ENCODE data around the gene KLHL25. TPM values are rescaled to one million over a fixed set of nuclear protein-coding genes. Genes with fewer than 3 reads are reported as not detected.

Gene KLHL25
- total RNA-seq, 1 donor from 2014 or later: 4.0 TPM

DNA sequence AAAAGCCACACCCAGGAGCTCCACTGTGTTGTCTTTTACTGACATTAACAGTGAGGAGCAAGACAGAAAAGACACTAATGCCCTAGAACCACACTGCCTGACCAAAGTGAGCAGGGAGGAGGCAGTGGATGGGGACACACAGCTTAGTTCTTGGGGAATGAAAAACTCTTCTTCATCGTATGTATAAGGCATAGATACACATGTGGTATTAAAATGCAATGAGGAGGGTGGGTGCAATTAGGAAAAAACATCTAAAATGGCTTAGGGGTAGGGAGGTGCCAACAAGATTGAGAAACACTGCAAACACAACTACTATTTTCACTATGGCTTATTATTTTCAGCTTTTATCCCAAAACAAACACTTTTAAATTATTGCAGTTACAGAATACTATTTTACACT is 15.5 kb downstream of the KLHL25 start:
- DNase-seq: no peak
- TF ChIP-seq, protein P1, sequence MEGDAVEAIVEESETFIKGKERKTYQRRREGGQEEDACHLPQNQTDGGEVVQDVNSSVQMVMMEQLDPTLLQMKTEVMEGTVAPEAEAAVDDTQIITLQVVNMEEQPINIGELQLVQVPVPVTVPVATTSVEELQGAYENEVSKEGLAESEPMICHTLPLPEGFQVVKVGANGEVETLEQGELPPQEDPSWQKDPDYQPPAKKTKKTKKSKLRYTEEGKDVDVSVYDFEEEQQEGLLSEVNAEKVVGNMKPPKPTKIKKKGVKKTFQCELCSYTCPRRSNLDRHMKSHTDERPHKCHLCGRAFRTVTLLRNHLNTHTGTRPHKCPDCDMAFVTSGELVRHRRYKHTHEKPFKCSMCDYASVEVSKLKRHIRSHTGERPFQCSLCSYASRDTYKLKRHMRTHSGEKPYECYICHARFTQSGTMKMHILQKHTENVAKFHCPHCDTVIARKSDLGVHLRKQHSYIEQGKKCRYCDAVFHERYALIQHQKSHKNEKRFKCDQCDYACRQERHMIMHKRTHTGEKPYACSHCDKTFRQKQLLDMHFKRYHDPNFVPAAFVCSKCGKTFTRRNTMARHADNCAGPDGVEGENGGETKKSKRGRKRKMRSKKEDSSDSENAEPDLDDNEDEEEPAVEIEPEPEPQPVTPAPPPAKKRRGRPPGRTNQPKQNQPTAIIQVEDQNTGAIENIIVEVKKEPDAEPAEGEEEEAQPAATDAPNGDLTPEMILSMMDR (IDR thresholded peaks at IDR 0.05; ENCODE audit: borderline replicate concordance): no peak
- Histone ChIP-seq H3K4me1 (peaks cover 45% of the 10 kb centered on the region), H3K4me3 (no peak overlapping the region), H3K27ac (replicated peaks) (no peak overlapping the region), H3K9me3 (replicated peaks) (no peaks in the 10 kb centered on the region), H3K36me3 (no peaks in the 10 kb centered on the region), H3K27me3 (ENCODE audit: low read depth) (no peaks in the 10 kb centered on the region)
- intact Hi-C loops (cut with micrococcal nuclease): no loop called here

DNA sequence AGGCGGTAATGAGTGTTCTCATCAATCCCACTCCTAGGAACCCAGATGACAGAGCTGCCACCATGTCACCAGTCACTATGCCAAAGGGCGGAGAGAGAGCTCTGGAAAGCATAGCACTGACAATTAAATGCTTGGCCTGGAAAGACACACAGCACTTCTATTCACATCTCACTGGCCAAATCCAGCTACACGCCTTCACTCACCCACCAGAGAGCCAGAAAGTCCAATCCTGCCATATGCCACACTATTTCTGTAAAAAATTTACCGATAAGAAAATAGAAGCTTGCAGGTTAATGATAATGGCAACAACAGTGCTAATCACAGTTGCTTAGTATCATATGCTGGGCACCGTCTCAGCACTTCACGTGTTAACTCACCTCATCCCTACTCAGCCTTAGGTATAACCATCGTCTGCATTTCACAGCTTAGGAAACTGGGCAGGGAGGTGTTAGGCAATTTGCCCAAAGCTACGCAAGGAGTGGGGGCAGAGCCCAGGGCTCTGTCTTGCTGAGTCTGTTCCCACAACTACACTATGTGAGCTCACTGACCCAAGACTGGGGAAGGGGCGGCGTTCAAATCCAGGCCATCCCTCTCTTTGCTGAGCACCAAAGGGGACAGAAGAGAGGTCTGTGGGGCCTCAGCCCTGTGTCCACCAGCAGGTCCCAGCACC is 16.5 kb downstream of the KLHL25 start:
- peak overlapping the region; percentile 73 for H3K27ac ChIP-seq (replicated peaks)
- DNase-seq: no peak
- no peaks in the 10 kb centered on the region for H3K9me3 ChIP-seq (replicated peaks)
- intact Hi-C loops (cut with micrococcal nuclease): no loop called here
- no peak overlapping the region for H3K4me3 ChIP-seq
- TF ChIP-seq, protein P1 (IDR thresholded peaks at IDR 0.05; ENCODE audit: borderline replicate concordance): no peak
- peaks cover 46% of the 10 kb centered on the region for H3K4me1 ChIP-seq
- H3K36me3 ChIP-seq: no peaks in the 10 kb centered on the region
- H3K27me3 ChIP-seq (ENCODE audit: low read depth): no peaks in the 10 kb centered on the region

DNA sequence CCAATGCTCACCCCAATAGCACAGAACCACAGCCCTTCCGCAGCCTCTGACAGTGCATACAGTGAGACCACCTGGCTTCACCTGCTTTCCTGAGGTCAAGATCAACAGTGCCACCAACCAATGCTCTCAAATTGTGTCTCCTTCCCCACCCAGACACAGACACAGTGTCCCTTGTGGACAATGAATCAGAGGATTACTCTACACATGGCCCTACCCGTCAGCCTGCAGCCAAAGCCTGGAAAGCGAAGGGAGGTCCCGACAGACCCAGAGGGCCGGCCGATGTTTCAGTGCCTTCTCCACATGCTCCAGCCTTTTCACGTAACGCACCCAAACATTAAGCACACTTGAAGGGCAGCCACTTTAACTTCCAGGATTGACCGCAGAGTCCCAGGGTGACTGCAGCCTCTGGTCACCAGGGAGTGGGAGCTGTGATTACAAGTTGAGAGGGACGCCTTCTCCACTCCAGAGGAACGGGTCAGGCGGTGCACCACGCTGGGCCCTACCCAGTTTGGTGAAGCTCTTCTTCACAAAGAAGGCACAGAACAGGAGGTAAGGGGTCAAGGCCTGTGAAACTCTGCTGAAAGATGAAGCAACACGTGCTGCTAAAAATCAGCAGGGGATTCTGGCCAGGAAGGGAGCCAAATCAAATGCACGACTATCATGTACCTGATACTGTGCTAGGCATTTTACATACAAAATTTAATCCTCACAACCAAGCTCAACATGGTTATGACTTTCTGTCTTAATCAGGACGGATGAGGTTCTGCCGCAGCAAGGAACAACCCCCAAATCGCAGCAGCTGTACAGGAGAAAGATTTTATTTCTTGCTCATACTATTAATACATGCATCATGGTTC is 17.2 kb downstream of the KLHL25 start:
- Histone ChIP-seq H3K4me3 (no peak overlapping the region), H3K9me3 (replicated peaks) (no peaks in the 10 kb centered on the region), H3K27ac (replicated peaks) (peak overlapping the region; percentile 73), H3K36me3 (no peaks in the 10 kb centered on the region), H3K27me3 (ENCODE audit: low read depth) (no peaks in the 10 kb centered on the region), H3K4me1 (peaks cover 54% of the 10 kb centered on the region)
- DNase-seq: no peak
- TF ChIP-seq, protein P1 (IDR thresholded peaks at IDR 0.05; ENCODE audit: borderline replicate concordance): no peak
- intact Hi-C loops (cut with micrococcal nuclease): no loop called here

DNA sequence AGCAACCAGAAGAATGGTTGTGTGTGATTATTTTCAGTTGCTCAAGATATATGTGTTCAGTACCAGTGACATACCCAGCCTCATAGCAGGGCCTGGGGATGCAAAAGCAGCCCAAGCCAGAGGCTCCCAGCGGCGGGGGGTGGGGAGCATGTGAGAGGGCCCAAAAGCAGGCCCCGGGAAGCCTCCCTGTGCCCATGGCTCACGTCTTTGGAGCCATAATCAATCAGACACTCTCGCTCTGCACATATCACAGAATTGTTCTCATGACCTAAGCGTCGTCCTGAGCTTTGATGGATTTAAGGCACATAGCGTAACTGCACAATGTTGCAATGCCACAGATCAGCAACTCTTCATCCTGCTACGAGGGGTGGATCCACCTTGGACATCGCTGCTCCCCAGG is 20.8 kb downstream of the KLHL25 start:
- Histone ChIP-seq H3K36me3 (peaks cover under 1% of the 10 kb centered on the region), H3K27me3 (ENCODE audit: low read depth) (no peaks in the 10 kb centered on the region), H3K4me3 (no peak overlapping the region), H3K4me1 (peaks cover 49% of the 10 kb centered on the region), H3K27ac (replicated peaks) (no peak overlapping the region), H3K9me3 (replicated peaks) (no peaks in the 10 kb centered on the region)
- DNase-seq: no peak
- intact Hi-C loops (cut with micrococcal nuclease): no loop called here
- TF ChIP-seq, protein P1 (IDR thresholded peaks at IDR 0.05; ENCODE audit: borderline replicate concordance): no peak

DNA sequence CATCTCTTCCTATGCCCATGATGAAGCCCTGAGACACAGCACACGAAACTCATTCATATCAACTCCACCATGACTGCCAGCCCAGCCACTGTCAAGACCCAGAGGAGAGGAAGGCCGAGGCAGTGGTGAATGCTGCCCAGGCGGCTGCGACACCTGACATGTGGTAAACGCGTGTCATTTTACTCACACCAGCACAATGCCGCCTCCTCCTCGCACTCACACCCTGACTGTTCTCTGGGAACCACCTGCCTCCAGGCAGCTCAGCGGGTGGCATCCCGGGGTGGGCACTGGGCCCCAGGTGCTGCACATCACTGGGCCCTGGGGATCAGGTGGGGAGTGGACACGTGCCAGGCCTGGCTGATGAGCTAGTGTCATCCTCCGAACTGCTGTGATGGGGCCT is 21.5 kb downstream of the KLHL25 start:
- Histone ChIP-seq H3K27me3 (ENCODE audit: low read depth) (no peaks in the 10 kb centered on the region), H3K9me3 (replicated peaks) (no peaks in the 10 kb centered on the region), H3K36me3 (peaks cover 8% of the 10 kb centered on the region), H3K4me1 (peaks cover 41% of the 10 kb centered on the region), H3K4me3 (no peak overlapping the region), H3K27ac (replicated peaks) (no peak overlapping the region)
- intact Hi-C loops (cut with micrococcal nuclease): no loop called here
- no peak for DNase-seq
- TF ChIP-seq, protein P1 (IDR thresholded peaks at IDR 0.05; ENCODE audit: borderline replicate concordance): no peak

Data from left ventricle myocardium inferior (tissue), 1 donor.